ENCODE results near the gene OR12D1.
"Not testable (repeated sequence)": the region's sequence is repeated elsewhere in the genome, so short reads cannot be mapped to it uniquely, and the experiment has no call there.

The OR12D1 gene

DNA sequence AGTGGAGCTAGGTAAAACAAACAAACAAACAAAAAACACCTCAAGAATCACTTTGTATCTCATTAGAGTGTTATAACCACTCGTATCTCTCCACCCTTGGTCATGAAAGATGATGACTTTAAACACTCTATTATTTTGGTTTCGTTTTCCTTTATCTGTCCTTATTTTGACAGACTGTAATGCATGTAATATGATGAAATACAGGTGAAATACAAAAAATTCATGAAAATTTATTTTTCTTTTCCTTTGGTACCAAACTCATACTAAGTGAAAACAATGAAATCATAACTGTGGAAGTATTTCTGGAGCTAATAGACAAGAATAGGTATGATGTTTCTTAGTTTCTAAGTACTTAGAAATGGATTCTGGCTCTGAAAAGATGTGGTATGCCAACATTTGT, 15.2 kb upstream of the OR12D1 start:
- TF ChIP-seq, protein P1, sequence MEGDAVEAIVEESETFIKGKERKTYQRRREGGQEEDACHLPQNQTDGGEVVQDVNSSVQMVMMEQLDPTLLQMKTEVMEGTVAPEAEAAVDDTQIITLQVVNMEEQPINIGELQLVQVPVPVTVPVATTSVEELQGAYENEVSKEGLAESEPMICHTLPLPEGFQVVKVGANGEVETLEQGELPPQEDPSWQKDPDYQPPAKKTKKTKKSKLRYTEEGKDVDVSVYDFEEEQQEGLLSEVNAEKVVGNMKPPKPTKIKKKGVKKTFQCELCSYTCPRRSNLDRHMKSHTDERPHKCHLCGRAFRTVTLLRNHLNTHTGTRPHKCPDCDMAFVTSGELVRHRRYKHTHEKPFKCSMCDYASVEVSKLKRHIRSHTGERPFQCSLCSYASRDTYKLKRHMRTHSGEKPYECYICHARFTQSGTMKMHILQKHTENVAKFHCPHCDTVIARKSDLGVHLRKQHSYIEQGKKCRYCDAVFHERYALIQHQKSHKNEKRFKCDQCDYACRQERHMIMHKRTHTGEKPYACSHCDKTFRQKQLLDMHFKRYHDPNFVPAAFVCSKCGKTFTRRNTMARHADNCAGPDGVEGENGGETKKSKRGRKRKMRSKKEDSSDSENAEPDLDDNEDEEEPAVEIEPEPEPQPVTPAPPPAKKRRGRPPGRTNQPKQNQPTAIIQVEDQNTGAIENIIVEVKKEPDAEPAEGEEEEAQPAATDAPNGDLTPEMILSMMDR (IDR thresholded peaks at IDR 0.05; ENCODE audit: low read depth, low read length, missing control alignments), result no peak
- in situ Hi-C loops (cut with HindIII; ENCODE audit: low sequenced_read_pairs), result no loop called here
- no peak for DNase-seq (ENCODE audit: low read depth)
- no peak overlapping the region for H3K4me3 ChIP-seq (ENCODE audit: low read depth, low read length)

GRCh38 chr6:29403801-29404200, 10.9 kb upstream of the OR12D1 start:
- DNase-seq (ENCODE audit: low read depth), result no peak
- H3K4me3 ChIP-seq (ENCODE audit: low read depth, low read length), result no peak overlapping the region
- TF ChIP-seq, protein P1 (IDR thresholded peaks at IDR 0.05; ENCODE audit: low read depth, low read length, missing control alignments), result no peak
- in situ Hi-C loops (cut with HindIII; ENCODE audit: low sequenced_read_pairs), result no loop called here

- in situ Hi-C loops (cut with HindIII; ENCODE audit: low sequenced_read_pairs), result no loop called here
- no peak for DNase-seq (ENCODE audit: low read depth)
- TF ChIP-seq, protein P1 (IDR thresholded peaks at IDR 0.05; ENCODE audit: low read depth, low read length, missing control alignments), result no peak
- H3K4me3 ChIP-seq (ENCODE audit: low read depth, low read length), result no peak overlapping the region
Measured at GRCh38 chr6:29419516-29419915, 4.8 kb downstream of the OR12D1 start.

- no peak for DNase-seq (ENCODE audit: low read depth)
- in situ Hi-C loops (cut with HindIII; ENCODE audit: low sequenced_read_pairs), result no loop called here
- H3K4me3 ChIP-seq (ENCODE audit: low read depth, low read length), result no peak overlapping the region
- TF ChIP-seq, protein P1 (IDR thresholded peaks at IDR 0.05; ENCODE audit: low read depth, low read length, missing control alignments), result no peak
Measured at GRCh38 chr6:29424168-29424567, 9.4 kb downstream of the OR12D1 start.

- no peak for DNase-seq (ENCODE audit: low read depth)
- in situ Hi-C loops (cut with HindIII; ENCODE audit: low sequenced_read_pairs), result no loop called here
- TF ChIP-seq, protein P1 (IDR thresholded peaks at IDR 0.05; ENCODE audit: low read depth, low read length, missing control alignments), result no peak
- H3K4me3 ChIP-seq (ENCODE audit: low read depth, low read length), result no peak overlapping the region
Measured at GRCh38 chr6:29424575-29424974, 9.8 kb downstream of the OR12D1 start.

DNA sequence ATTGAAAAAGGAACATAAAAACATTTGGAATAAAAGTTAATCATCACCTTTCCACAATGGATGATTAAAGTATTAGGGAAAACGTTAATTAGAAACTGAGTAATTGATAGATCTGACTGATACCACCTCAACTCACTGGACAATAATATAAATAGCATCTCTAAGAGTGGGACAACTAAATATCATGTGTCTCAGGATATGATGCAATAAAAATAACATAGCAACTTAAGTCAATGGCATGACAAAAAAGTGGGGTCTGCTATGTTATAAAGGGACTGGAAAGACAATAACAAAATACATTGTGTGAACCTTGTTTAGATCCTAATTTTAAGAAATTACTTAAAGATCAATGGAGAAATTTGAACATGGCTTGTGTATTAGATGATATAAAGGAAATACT, 10.3 kb downstream of the OR12D1 start:
- H3K4me3 ChIP-seq (ENCODE audit: low read depth, low read length), result no peak overlapping the region
- no peak for DNase-seq (ENCODE audit: low read depth)
- in situ Hi-C loops (cut with HindIII; ENCODE audit: low sequenced_read_pairs), result no loop called here
- TF ChIP-seq, protein P1 (IDR thresholded peaks at IDR 0.05; ENCODE audit: low read depth, low read length, missing control alignments), result no peak

DNA sequence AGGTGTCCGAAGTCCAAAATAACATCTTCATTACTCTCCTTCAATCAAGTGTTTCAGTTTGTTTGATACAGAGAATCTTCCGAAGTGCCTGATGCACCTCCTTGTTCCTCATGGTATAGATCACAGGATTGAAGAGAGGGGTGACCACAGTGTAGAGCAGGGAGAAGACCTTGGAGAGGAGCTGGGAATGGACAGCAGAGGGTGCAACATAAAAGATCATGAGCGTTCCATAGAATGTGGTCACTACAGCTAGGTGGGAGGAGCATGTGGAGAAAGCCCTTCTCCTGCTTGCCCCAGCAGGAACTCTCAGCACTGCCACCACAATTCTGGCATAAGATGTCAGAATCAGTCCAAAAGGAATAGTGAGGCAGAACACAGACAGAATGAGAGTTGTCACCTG, 11.9 kb downstream of the OR12D1 start:
- TF ChIP-seq, protein P1 (IDR thresholded peaks at IDR 0.05; ENCODE audit: low read depth, low read length, missing control alignments), result no peak
- no peak overlapping the region for H3K4me3 ChIP-seq (ENCODE audit: low read depth, low read length)
- DNase-seq (ENCODE audit: low read depth), result no peak
- in situ Hi-C loops (cut with HindIII; ENCODE audit: low sequenced_read_pairs), result no loop called here

GRCh38 chr6:29436730-29437129, 22.0 kb downstream of the OR12D1 start:
- in situ Hi-C loops (cut with HindIII; ENCODE audit: low sequenced_read_pairs); DNase-seq (ENCODE audit: low read depth): not testable (repeated sequence)

More at GRCh38 chr6:29436730-29437129, 22.0 kb downstream of the OR12D1 start:
- H3K4me3 ChIP-seq (ENCODE audit: low read depth, low read length), result not testable (repeated sequence)

Data from astrocyte of the cerebellum (primary cell).